GM12878 (cell line): ENCODE results near the gene HPS3. TPM values are rescaled to one million over a fixed set of nuclear protein-coding genes. Genes with fewer than 3 reads are reported as not detected.

Source experiments
- CBX3 ChIP-seq: fragments of 200-600 bp; sonication (generic); IDR thresholded peaks from 2 replicates; pipeline ENCODE4 v1.6.1; 2016; ENCODE audit warnings: low read depth, borderline replicate concordance
- CEBPB ChIP-seq, 2 experiments: fragments of 150-350 bp in 1 of 2; IDR thresholded peaks; 2 replicates each; pipeline ENCODE4 v1.6.1; 2012 to 2014; ENCODE audit warnings: low read depth in 2 of 2, low read length in 2 of 2, borderline replicate concordance in 1 of 2, inconsistent platforms in 1 of 2
- CHD1 ChIP-seq: IDR thresholded peaks from 2 replicates; pipeline ENCODE4 v1.6.1; 2012; ENCODE audit warnings: low read depth, low read length, improper control_type of control experiment
- FOS ChIP-seq: IDR thresholded peaks from 3 replicates; pipeline ENCODE4 v1.6.1; 2011; ENCODE audit warnings: borderline replicate concordance; ENCODE audit not compliant: insufficient read length; ENCODE audit errors: extremely low read depth
- FOXK2 ChIP-seq: fragments of 450-650 bp; IDR thresholded peaks from 2 replicates; pipeline ENCODE4 v1.6.1; 2017; ENCODE audit warnings: mild to moderate bottlenecking, moderate library complexity
- HCFC1 ChIP-seq: fragments of 150-350 bp; IDR thresholded peaks from 2 replicates; pipeline ENCODE4 v1.6.1; 2014; ENCODE audit warnings: low read length
- HDAC6 ChIP-seq: fragments of 200-600 bp; sonication (generic); IDR thresholded peaks from one replicate; pipeline ENCODE4 v1.8.0; 2017; ENCODE audit warnings: antibody characterized with exemption; ENCODE audit not compliant: unreplicated experiment
- MEF2B ChIP-seq: fragments of 450-650 bp; IDR thresholded peaks from 2 replicates; pipeline ENCODE4 v1.6.1; 2018; ENCODE audit warnings: mild to moderate bottlenecking, moderate library complexity; ENCODE audit not compliant: partially characterized antibody, poor library complexity, severe bottlenecking
- NBN ChIP-seq: fragments of 450-650 bp; IDR thresholded peaks from 2 replicates; pipeline ENCODE4 v1.6.1; 2016
- NFXL1 ChIP-seq: fragments of 450-650 bp; IDR thresholded peaks from 2 replicates; pipeline ENCODE4 v1.6.1; 2017; ENCODE audit warnings: antibody characterized with exemption, mild to moderate bottlenecking, borderline replicate concordance
- POLR2A ChIP-seq: IDR thresholded peaks from 2 replicates; pipeline ENCODE4 v1.6.1; 2011; ENCODE audit warnings: low read depth, mild to moderate bottlenecking, low read length
- POLR2AphosphoS2 ChIP-seq: IDR thresholded peaks from 2 replicates; pipeline ENCODE4 v1.6.1; 2011; ENCODE audit warnings: low read depth, mild to moderate bottlenecking, low read length, improper control_type of control experiment, moderate library complexity
- RAD51 ChIP-seq: fragments of 450-650 bp; IDR thresholded peaks from 2 replicates; pipeline ENCODE4 v1.6.1; 2016; ENCODE audit warnings: moderate library complexity, mild to moderate bottlenecking, inconsistent platforms
- RBBP5 ChIP-seq: fragments of 200-600 bp; sonication (generic); conservative IDR thresholded peaks from 2 replicates; pipeline ENCODE4 v1.6.1; 2016
- SMC3 ChIP-seq: IDR thresholded peaks from 2 replicates; pipeline ENCODE4 v1.6.1; 2011; ENCODE audit warnings: low read length, improper control_type of control experiment, borderline replicate concordance
- SPI1 ChIP-seq: IDR thresholded peaks from 2 replicates; pipeline ENCODE4 v1.6.1; 2011; ENCODE audit warnings: low read depth, mild to moderate bottlenecking, low read length, moderate library complexity, borderline replicate concordance; ENCODE audit not compliant: insufficient read depth
- TBL1XR1 ChIP-seq: IDR thresholded peaks from 2 replicates; pipeline ENCODE4 v1.6.1; 2012; ENCODE audit warnings: low read depth, low read length, improper control_type of control experiment
- YY1 ChIP-seq: IDR thresholded peaks from 2 replicates; pipeline ENCODE4 v1.6.1; 2011; ENCODE audit warnings: low read depth, mild to moderate bottlenecking, low read length
- ZNF217 ChIP-seq: fragments of 450-650 bp; IDR thresholded peaks from 2 replicates; pipeline ENCODE4 v1.6.1; 2017; ENCODE audit warnings: antibody characterized with exemption, mild to moderate bottlenecking
- ZNF384 ChIP-seq: IDR thresholded peaks from 2 replicates; pipeline ENCODE4 v1.6.1; 2012; ENCODE audit warnings: low read depth, mild to moderate bottlenecking, low read length, improper control_type of control experiment, borderline replicate concordance
- polyA plus RNA-seq, 11 experiments: library from polyadenylated mRNA; depleted of rRNA in 4 of 11; unstranded in 6 of 11; stranded (reverse) in 5 of 11; fragments of >200 nt; fragmentation: Nextera tagmentation in 4 of 11; fragmentation: Illumina TruSeq in 1 of 11; extraction: Ambion mirVana in 4 of 11; extraction: Trizol in 1 of 11; gene quantifications; 1 replicate in 1 of 11; 2 replicates in 10 of 11; pipeline versions ENCODE4 v1.2.1 to v1.2.3, GENCODE V29; 2011 to 2016; ENCODE audit warnings: inconsistent platforms in 2 of 11, missing spikeins in 2 of 11, low read depth in 1 of 11
- total RNA-seq, 4 experiments: library from RNA; depleted of rRNA in 3 of 4; stranded (reverse); fragments of >200 nt in 3 of 4; fragmentation: Illumina TruSeq in 1 of 4; extraction: Trizol in 1 of 4; gene quantifications; 2 replicates each; pipeline versions ENCODE4 v1.2.1 to v1.2.3, GENCODE V29; 2013 to 2021
- TF ChIP-seq, protein P1 (sequence below): IDR thresholded peaks from 2 replicates; pipeline ENCODE4 v1.6.1; 2012; ENCODE audit warnings: low read depth, low read length, improper control_type of control experiment
- TF ChIP-seq, protein P2 (sequence below): fragments of 450-650 bp; IDR thresholded peaks from 2 replicates; pipeline ENCODE4 v1.6.1; 2017; ENCODE audit warnings: mild to moderate bottlenecking, moderate library complexity

HPS3 gene
- total and polyA plus RNA-seq, 10 of the 15 experiments (the other 5 are each of a cell fraction or from before 2014, with no cell fraction given), result 2.7 to 26.5 (median 14.8) TPM

DNA sequence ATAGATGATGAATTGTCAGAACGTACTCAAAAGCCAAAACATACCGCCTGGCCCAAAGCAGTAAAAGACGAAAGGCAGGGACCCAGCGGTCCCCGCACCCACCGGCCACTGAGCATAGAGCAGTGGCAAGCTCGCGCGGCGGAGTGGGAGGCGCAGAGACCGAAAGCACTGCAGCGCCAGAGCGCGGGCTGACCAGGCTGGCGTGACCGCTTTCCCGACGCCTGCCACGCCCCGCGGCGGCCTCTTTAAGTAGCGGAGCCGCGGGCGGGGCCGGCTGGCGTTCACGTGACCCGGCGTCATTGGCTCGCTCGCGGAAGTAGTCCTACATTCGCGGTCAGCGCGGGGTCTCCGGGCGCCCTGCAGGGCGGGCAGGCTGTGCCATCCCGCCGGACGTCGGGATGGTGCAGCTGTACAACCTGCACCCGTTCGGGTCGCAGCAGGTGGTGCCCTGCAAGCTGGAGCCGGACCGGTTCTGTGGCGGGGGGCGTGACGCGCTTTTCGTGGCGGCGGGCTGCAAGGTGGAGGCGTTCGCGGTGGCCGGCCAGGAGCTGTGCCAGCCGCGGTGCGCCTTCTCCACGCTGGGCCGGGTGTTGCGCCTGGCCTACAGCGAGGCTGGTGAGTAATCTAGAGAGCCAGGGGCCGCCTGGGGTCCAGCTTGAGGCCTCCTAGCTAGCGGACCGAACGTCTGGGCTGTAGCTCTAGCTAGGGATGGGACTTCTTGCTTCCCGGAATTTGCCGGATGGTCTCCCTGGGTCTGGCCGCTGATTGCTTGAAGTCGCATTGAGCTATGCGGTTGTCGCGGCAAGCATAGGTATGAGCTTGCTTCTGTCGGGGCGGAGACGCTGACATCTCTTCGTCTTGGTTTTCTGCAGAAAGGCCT is at the start of gene HPS3 (continued):
- peak; percentile 81 for TF ChIP-seq RAD51
- no peak for TF ChIP-seq SPI1
- no peak for TF ChIP-seq FOXK2
- TF ChIP-seq ZNF217, result 0 out of 2 replicates have a peak, but pooled peaks have one; percentile 53
- TF ChIP-seq RBBP5, result no peak
- peak; percentile 18; the same call in 1 of the 2 replicates for TF ChIP-seq SMC3
- TF ChIP-seq FOS, result no peak
- 0 out of 2 replicates have a peak, but pooled peaks have one; percentile 37 for TF ChIP-seq NBN
- TF ChIP-seq HCFC1, result 0 out of 2 replicates have a peak, but pooled peaks have one; percentile 25
- no peak for TF ChIP-seq MEF2B
- TF ChIP-seq TBL1XR1, result peak; percentile 51; the same call in 1 of the 2 replicates
- 0 out of 2 replicates have a peak, but pooled peaks have one; percentile 31 for TF ChIP-seq ZNF384
- TF ChIP-seq NFXL1, result no peak
- 0 out of 2 replicates have a peak, but pooled peaks have one; percentile 45 for TF ChIP-seq YY1
- no peak for TF ChIP-seq CHD1
- TF ChIP-seq, protein P1, sequence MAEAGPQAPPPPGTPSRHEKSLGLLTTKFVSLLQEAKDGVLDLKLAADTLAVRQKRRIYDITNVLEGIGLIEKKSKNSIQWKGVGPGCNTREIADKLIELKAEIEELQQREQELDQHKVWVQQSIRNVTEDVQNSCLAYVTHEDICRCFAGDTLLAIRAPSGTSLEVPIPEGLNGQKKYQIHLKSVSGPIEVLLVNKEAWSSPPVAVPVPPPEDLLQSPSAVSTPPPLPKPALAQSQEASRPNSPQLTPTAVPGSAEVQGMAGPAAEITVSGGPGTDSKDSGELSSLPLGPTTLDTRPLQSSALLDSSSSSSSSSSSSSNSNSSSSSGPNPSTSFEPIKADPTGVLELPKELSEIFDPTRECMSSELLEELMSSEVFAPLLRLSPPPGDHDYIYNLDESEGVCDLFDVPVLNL, result peak; percentile 24; the same call in 1 of the 2 replicates
- TF ChIP-seq, protein P2, sequence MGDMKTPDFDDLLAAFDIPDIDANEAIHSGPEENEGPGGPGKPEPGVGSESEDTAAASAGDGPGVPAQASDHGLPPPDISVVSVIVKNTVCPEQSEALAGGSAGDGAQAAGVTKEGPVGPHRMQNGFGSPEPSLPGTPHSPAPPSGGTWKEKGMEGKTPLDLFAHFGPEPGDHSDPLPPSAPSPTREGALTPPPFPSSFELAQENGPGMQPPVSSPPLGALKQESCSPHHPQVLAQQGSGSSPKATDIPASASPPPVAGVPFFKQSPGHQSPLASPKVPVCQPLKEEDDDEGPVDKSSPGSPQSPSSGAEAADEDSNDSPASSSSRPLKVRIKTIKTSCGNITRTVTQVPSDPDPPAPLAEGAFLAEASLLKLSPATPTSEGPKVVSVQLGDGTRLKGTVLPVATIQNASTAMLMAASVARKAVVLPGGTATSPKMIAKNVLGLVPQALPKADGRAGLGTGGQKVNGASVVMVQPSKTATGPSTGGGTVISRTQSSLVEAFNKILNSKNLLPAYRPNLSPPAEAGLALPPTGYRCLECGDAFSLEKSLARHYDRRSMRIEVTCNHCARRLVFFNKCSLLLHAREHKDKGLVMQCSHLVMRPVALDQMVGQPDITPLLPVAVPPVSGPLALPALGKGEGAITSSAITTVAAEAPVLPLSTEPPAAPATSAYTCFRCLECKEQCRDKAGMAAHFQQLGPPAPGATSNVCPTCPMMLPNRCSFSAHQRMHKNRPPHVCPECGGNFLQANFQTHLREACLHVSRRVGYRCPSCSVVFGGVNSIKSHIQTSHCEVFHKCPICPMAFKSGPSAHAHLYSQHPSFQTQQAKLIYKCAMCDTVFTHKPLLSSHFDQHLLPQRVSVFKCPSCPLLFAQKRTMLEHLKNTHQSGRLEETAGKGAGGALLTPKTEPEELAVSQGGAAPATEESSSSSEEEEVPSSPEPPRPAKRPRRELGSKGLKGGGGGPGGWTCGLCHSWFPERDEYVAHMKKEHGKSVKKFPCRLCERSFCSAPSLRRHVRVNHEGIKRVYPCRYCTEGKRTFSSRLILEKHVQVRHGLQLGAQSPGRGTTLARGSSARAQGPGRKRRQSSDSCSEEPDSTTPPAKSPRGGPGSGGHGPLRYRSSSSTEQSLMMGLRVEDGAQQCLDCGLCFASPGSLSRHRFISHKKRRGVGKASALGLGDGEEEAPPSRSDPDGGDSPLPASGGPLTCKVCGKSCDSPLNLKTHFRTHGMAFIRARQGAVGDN, result peak; percentile 41
- 0 out of 2 replicates have a peak, but pooled peaks have one; percentile 40 for TF ChIP-seq POLR2AphosphoS2
- peak; percentile 97 for TF ChIP-seq POLR2A
- TF ChIP-seq CEBPB (IDR thresholded peaks at IDR 0.05; ENCODE audit: borderline replicate concordance in 1 of 2, low read depth in 2 of 2, low read length in 2 of 2), result no peak
- no peak for TF ChIP-seq CBX3
- peak; percentile 67 for TF ChIP-seq HDAC6
